Ovary (tissue), 3 donors: ENCODE data around the gene TMEM234.

Source experiments
- CTCF ChIP-seq, 3 donors: fragments of 450-650 bp in 2 of 3; fragments of 200-600 bp in 1 of 3; IDR thresholded peaks; one replicate each; pipeline versions ENCODE4 v1.5.1 to v1.8.0; 2016 to 2022; ENCODE audit warnings: antibody characterized with exemption in 3 of 3, mild to moderate bottlenecking in 1 of 3
- EP300 ChIP-seq: sonication (generic); formaldehyde crosslinking; IDR thresholded peaks from one replicate; pipeline ENCODE4 v1.6.1; 2017; ENCODE audit warnings: antibody characterized with exemption
- POLR2A ChIP-seq: fragments of 450-650 bp; IDR thresholded peaks from one replicate; pipeline ENCODE4 v1.6.1; 2017; ENCODE audit warnings: antibody characterized with exemption, mild to moderate bottlenecking, moderate library complexity
- donor health status: DM: no; HTN: no; CAD: no.

GRCh38 chr1:32256473-32257226, 34.5 kb upstream of the TMEM234 start:
- TF ChIP-seq CTCF (IDR thresholded peaks at IDR 0.05) (no peak), EP300 (no peak), POLR2A (no peak)
